ENCODE measurements around the gene PTPRH.

- TF ChIP-seq CTCF (IDR thresholded peaks at IDR 0.05; ENCODE audit: low read depth, low read length) (no peak), POLR2A (IDR thresholded peaks at IDR 0.05; ENCODE audit: extremely low read depth, insufficient read length) (no peak)
Measured at GRCh38 chr19:55175117-55175867, 34.0 kb downstream of the PTPRH start.

Data from NB4 (cell line).